ENCODE measurements around the gene EXO1.
"Not testable (repeated sequence)": the region's sequence is repeated elsewhere in the genome, so short reads cannot be mapped to it uniquely, and the experiment has no call there.

EXO1 gene

DNA sequence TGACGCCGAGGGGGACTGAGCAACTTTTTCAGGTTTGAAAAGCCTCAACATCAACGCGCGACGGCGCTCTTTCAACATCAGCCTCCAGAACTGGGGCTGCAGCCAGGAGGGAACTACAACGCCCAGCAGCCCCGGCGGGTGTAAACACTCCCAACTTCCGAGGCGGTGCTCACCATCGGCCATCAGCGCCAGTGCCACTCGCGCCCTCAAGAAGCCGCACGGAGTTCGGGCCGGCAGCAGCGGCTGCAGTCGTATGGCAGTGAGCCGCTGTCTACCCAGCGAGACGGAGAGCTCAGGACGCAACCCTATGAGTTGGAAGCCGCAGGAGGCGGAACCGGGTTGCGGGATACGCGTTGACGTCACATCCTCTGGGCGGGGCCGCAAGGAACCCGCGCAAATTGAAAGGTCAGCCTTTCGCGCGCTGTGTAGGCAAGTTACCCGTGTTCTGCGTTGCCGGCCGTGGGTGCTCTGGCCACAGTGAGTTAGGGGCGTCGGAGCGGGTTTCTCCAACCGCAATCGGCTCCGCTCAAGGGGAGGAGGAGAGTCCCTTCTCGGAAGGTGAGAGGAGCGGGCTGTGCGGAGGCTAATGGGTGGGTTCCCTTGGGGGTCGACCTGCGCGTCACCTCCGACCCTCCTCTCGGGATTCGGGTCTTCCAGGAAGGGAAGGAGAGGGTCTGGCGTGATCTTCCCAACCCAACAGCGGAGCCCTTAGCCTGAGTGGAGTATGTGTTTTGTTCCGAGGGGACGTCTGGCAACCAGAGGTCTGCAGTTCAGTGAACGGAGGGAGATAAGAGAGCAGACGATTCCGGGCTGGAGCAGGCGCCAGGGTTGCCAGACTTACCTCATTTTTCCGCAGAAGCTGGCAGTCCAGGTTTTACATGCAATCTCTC lies at the start of gene EXO1:
EXO1 (plus strand) TSS at position 409 of the 890 bp plus-strand sequence. CDS start 2,222 bp downstream, outside the sequence.
- peak; percentile 96 for DNase-seq

DNA sequence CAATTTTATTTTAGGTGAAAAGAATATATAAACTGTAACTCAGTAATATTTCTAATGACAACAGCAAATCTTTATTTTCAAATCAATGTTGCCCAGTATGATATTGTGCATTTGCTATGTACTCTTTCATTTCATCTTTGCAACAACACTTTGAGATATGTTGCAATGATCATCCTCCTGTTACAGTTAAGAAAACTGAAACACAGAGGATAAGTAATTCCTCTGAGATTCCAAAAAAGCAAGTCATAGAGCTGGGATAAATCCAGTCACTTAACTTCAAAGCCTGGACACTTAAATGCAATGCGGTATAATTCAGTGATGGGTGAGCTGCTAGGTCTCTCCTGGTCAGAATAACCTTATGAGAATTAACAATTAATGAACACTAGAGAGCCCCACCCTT lies 48.6 kb upstream of the EXO1 start:
- no peak for DNase-seq

DNA sequence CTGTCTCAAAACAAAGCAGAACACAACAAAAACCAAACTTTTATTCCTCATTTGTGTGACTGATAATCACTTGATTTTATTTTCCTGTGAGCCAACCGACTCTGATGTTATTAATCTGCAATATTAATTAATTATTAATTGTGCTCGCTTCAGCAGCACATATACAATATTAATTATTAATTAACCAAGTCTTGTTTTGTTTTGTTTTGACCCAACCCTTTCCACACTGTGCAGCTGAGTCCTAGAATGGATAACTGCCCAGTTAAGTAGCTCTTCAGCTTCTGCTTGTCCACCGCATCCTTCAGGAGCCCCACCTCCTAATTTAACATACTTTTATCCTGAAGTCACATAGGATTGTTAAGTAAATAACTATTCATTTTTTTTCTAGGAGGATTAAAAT lies 47.4 kb upstream of the EXO1 start:
- no peak for DNase-seq

DNA sequence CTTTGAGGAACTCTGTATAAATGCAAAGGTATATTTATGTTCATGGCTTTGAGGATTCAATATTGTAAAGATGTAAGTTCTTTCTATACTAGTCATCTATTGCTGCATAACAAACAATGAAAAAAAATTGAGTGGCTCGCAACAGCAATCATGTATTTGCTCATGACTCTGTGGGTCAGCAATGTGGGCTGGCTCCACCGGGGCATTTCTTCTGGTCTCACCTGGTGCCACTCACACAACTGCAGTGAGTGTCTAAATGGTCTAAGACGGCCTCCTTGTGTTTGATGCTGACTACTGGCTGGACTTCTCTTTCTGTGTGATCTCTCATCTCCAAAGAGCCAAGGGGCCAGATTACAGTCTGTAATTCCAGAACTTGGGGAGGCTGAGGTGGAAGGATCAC lies 45.1 kb upstream of the EXO1 start:
- DNase-seq: no peak

DNA sequence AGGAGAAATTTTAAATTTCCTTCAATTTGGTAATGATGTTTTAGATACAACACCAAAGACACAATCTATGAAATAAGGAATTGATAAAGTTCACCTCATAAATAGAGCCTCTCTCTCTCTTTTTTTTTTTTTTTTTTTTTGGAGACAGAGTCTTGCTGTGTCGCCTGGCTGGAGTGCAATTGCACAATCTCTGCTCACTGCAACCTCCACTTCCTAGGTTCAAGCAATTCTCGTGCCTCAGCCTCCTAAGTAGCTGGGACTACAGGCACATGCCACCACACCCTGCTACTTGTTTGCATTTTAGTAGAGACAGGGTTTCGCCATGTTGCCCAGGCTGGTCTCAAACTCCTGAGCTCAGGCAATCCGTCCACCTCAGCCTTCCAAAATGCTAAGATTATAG lies 43.3 kb upstream of the EXO1 start:
- DNase-seq: not testable (repeated sequence)

DNA sequence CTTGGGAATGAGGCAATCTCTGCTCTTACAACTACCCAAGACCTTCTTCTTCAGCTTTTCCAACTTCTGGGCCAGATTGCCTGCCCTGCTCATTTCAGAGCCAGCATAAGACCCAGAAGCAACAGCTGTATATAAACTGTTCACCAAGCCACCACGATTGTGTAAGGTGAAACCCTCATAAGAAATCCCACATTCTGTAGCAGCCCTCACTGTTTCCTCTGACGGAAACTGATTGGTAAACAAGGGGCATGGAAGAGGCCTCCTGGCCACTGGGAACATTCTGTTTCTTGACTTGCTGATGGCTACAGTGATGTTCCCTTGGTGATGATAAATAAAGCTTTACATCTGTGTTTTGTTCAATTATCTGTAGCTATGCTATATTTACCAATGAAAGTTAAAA lies 39.7 kb upstream of the EXO1 start:
- DNase-seq: no peak

DNA sequence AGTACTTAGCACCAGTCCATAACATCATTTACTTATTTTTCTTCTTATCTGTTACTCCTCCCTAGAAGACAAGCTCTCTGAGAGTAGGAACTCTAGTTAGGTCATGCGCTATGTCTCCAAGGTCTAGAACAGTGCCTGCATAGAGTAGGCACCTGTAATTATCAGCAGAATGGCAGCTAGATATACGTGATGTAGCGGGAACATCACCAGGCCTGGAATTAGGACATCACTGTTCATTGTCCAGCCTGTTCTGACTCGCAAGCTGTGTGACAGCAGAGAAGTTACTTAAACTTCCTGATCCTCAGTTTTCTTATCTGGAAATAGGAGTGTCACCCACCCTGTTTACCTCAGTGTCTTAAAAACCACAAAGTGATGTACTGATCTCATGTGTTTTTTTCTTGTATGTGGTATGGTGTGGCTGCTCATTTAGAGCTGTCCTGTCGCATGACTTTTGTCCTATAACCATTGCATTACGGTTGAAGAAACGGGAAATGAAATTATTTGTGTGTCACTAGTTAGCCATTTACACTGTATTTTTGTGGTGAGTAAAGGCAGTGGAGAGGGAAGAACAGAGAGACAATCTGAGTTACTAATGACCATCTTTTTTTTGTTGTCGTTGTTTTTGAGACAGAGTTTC lies 37.1 kb upstream of the EXO1 start:
- no peak for DNase-seq

DNA sequence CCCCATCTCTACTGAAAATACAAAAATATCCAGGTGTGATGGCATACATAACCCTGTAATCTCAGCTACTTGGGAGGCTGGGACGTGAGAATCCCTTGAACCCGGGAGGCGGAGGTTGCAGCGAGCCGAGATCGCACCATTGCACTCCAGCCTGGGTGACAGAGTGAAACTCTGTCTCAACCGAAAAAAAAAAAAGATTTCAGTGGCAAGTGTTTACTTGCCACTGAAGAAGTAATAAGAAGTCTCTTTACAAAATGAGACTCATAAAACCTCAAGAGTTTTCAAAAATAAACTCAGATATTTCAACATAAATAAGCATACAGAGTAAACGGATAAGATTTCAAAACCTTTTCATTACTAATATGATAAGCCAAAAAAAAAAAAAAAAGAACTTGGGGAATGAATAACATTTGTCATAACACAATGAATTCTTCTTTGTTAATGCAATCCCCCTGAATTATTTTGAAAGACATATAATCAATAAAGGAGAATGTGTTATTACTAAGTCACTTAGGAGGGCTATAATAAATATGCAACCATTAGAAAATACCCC lies 34.2 kb upstream of the EXO1 start:
- no peak for DNase-seq

DNA sequence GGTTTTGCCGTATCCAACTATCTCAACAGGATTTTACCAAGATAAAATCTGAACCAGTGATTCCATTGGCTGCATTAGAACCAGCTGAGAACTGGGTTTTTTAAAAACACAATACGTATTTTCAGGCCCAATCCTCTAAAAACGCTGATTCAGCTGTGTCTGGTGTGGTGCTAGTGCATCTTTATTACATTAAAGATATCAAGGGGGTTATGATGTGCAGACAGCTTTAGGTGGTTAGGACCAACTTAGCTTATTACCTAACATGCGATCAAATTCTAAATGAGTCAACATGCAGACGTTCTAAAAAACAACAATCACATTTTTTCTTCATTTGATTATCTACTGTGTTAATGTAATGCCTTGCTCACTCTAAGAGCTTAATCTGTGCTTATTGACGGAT lies 32.0 kb upstream of the EXO1 start:
- no peak for DNase-seq

DNA sequence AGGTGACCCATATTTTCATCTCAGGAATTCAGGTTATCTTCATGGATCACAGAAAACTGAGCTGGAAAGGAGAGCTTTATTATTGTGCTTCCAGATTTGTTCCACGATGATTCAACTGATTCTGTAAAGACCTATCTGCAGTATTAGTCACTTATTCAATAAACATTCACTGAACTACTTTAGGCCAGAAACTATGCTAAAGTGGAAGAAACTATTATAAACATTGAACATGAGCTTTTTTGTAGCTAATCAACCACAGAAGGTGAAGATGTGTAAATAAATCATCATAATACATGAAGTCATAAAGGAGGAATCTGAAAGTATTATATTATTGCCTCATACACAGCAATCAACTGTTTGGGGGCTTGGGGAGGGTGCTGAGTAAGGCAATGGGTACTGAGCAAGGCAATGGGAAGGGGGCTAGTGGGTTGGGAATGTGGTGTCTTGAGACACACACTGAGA lies 30.6 kb upstream of the EXO1 start:
- DNase-seq: no peak

DNA sequence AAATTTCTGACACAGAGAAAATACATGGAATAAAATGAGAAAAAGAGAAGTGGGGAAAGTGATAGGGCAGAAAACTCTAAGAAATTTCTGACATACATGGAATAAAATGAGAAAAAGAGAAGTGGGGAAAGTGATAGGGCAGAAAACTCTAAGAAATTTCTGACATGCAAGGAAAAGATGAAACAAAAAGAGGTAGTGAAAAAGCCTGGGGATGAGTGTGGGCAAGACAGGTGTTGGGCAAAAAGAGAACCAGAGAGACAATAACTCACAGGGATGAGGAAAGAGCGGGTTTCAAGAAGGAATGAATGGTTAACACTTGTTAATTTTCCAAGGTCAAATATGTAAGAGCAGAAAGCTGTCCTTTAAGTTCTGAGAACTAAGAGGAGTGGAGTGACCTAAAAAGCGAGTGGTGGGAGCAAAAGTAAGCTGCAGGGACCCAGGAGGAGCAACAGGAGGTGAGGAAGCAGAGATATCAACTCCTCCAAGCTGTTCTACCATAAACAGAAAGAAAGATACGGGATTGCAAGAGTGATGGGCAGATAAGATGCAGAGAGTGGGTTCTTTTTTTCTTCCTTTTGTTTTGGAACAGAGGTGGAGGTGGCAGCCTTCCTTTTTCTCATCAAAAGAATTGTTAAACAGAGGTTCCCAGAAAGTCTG lies 29.9 kb upstream of the EXO1 start:
- DNase-seq: no peak

DNA sequence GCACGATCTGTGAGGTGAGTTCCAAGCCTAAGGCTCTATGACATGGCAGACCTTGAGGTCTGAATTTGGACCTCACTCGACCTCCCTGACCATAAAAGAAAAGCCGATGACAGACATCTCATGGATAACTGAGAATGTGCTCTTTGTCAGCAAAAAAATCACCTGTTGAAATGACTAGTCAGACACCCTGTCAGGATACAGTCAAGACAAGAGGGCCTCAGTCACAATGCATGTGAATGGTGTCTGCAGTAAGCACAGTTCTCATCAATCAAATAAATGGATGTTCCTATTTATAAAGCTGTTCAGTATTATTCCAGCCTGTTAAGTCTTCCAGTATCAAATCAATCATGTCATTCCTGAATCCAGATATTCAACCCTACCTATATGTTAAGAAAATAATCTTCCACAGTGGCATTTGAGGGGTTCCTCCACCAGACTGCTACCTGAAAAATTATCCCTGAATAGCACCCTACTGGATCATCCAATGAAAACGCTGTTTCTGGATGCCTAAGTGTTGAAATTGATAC lies 28.6 kb upstream of the EXO1 start:
- no peak for DNase-seq

DNA sequence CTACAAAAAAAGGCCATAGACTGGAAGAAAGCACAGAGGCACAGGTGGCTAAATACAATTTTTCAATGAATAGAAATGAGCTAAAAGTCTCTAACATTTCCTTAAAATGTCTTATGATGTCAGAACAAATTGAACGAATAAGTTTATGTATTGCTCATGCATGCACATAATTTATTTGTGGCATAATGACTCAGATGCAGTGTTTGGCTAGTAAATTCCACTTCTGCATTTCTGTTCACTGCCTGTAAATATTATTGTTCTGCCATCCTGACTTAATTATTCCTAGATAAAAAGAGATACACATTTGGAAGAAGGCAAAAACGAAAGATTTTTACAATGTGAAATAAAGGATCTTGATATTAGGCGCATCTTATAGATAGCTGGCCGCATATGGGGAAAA lies 26.6 kb upstream of the EXO1 start:
- no peak for DNase-seq

DNA sequence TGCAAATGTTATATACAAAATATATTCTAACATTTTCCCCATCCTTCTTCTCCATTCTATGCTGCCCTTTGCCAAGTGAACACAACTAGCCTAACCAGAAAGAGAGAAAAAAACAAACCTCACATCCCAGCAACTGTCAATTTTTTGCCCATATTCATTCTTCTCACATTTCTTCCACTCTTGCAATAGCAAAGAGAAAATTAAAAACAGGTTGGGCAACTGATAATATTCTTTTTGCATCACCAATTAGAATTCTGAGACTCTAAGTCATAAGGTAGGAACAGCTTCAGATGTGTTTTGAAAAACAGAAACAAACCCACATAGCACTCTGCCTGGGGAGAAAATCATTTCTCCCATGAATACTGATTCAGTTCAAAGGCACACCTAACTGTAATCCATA lies 25.2 kb upstream of the EXO1 start:
- DNase-seq: no peak

DNA sequence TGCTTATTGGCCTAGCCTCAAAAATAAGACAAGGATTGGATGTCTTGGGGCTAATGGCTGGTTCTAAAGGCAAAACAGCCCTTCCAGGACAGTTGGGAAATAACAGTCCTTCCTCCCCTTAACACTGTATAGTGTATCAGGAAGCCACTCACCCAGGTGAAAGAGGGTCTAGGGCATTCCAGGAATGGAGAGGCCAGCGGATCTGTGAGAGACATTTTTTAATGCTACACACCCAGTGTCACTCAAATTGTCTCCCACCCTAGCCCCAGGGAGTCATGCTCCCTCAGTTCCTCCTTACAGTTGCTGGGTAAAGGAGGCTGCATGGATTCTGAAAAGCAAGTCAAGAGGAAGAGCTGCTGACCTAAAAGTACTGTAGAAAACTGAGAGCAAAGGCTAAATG lies 24.1 kb upstream of the EXO1 start:
- DNase-seq: no peak

DNA sequence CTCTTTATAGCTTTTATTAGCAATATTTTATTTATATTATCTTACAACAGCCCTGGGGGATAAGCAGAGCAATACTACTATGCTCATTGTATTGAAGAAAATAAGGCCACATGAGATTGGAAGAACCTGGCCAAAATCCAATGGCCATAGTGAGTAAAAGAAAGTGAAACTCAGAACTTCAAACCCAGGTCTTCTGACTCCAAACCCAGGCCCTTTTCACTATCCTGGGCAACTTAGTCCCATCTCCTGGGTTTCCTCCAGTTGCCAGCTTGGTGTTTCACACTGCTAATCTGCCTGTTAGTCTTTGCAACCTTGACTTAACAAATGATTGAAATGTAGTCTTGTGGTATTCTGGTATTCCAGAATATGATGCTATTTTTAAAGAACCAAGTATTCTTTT lies 22.4 kb upstream of the EXO1 start:
- DNase-seq: no peak

DNA sequence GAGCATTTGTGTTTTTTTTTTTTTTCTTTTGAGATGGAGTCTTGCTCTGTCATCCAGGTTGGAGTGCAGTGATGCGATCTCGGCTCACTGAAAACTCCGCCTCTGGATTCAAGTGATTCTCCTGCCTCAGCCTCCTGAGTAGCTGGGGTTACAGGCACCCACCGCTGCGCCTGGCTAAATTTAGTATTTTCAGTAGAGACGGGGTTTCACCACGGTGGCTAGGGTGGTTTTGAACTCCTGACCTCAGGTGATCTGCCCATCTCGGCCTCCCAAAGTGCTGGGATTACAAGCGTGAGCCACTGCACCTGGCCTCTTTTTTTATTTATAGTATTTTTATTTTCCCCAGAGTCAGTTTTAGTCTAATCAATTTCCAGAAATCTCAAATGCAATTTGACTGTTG lies 21.4 kb upstream of the EXO1 start:
- not testable (repeated sequence) for DNase-seq

DNA sequence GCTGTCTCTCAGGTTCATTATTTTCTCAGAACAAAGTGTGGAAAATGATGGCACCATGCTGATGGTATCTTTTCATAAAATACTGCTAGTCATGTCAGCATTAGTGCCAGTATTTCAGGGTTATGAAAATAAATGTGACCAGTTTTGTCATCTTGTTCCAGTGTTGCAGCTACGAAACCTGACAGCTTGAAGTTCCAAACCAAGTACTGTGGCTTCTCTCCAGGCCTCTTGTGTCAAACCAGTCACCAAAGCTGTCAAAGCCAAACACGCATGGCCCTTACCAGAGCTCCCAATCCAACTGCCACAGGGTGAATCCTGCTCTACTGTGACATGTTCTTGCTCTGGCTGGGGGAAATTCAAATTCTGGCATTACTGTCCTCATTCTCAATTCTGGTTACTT lies 20.7 kb upstream of the EXO1 start:
- no peak for DNase-seq

DNA sequence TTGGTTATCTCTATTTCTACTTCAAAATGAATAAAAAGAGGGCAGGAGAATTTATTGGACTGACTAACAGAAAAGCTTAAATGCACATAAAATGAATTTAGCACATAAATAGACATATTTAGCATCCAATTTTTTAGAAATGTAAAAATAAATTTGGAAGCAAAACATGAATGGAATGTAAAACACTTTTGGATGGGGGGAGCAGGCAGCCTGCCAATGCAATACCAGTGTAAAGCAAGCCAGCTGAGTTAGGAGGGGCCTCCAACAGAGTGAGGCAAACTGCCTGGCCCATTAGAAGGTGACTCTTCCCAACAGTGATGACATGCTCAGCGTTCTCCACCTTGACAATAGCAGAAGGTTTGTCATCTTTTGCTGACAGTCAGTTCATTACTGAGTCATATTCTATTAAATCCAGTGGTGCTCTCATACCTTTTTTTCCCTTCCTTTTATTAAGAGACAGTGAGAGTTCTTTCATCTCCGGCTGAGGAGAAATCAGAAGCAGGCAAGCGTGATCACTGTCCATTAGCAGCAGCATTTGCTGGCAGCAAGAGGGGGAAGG lies 19.5 kb upstream of the EXO1 start:
- DNase-seq: no peak

DNA sequence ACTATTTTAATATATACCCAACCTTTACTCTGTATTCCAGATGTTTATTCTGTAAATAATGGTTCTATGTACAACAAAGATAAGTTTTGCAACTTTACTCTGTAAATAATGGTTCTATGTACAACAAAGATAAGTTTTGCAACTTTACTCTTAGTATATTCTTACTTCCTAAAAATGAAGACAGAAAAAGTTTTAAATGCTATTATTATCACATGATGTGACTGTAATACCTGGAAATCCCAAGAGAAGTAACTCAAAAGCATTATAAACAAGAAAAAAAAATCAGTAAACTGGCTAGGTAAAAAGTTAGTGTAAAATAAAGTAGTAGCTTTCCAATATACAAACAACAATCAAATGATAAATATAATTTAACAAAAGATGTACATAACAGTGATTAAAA lies 18.5 kb upstream of the EXO1 start:
- no peak for DNase-seq

DNA sequence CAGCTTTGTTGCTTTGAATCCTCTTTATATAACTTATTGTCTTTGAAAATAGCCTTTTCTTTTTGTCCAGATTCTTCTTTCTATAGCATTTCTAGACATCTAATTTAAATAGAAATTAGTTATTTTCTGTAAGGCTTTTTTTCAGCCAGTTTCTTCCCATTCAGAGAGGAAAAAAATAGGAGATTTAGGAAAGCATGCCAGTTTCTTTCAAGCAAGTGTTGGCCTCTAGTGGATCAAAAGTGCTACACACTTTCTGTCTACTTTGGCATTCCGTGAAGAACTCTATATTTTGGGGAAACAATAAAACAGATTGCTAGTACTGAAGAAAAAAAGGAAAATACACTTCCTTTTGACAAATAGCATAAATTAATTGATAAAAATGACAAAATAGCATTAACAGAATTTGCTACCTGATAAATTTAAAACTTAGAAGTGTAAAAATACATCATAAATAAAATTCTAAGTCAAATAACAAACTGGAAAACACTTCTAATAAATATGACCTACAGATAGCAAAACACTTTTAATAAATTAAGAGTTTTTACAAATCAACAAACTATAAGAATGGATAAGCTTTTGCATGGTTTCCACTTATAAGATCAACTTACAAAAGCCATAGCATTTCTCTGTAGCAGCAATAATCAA lies 13.1 kb upstream of the EXO1 start:
- DNase-seq: peak; percentile 59

DNA sequence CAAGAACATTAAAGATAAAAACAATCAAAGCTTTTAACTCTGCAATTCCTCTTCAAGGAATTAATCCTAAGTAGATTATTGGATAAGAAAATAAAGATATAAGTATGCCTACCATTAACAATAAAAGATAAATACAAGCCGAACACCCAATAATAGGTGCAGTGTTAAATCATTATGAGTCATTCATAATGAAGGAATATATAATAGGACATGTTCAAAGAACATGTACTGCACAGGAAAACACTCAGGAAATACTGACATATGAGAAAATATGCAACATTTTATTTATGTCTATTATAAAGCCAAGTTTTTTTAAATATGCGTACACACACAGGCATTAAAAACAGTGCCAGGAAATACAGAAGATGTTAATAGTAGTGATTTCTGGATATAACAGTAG lies 11.1 kb upstream of the EXO1 start:
- no peak for DNase-seq

DNA sequence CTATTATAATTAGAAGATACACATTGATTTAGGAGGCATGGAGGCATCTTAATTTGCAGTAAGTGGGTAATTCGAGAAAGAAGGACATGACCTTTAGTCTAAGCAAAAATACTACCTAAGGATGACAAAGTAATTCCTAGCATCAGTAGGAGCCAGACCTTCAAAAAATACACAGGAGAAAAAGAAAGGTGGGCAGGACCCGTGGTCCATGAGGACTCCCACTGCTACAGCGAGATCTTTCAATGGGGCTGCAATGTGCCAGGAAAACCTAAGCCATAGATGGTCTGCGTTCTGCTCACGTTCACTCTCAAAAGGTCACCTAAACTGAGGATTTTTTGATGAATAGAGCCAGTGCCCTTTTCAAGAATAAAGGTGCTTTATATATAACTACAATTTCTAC lies 10.6 kb upstream of the EXO1 start:
- no peak for DNase-seq

Data from NCI-H69 (cell line).